WTC11 (cell line): ENCODE measurements around the gene SPART.

Experiments
- CREB1 ChIP-seq: sonication (generic); formaldehyde crosslinking; IDR thresholded peaks from 2 replicates; pipeline ENCODE4 v1.8.0; 2023; ENCODE audit warnings: mild to moderate bottlenecking, missing genetic modification reagents
- CTCF ChIP-seq: fragments of 200-600 bp; IDR thresholded peaks from 2 replicates; pipeline ENCODE4 v1.8.0; 2022; ENCODE audit warnings: antibody characterized with exemption
- SP1 ChIP-seq: sonication (generic); formaldehyde crosslinking; conservative IDR thresholded peaks from 2 replicates; pipeline ENCODE4 v1.8.1; 2022; ENCODE audit warnings: missing genetic modification reagents
- TCF7 ChIP-seq: sonication (generic); formaldehyde crosslinking; IDR thresholded peaks from 2 replicates; pipeline ENCODE4 v1.8.0; 2022; ENCODE audit warnings: mild to moderate bottlenecking, low read depth, missing genetic modification reagents, moderate library complexity
- ZNF121 ChIP-seq: sonication (generic); formaldehyde crosslinking; IDR thresholded peaks from 2 replicates; pipeline ENCODE4 v1.8.0; 2023; ENCODE audit warnings: missing genetic modification reagents
- TF ChIP-seq, protein P1 (sequence below): sonication (generic); formaldehyde crosslinking; IDR thresholded peaks from 2 replicates; pipeline ENCODE4 v1.8.1; 2023; ENCODE audit warnings: mild to moderate bottlenecking, missing genetic modification reagents, moderate library complexity
- TF ChIP-seq, protein P2 (sequence below): sonication (generic); formaldehyde crosslinking; conservative IDR thresholded peaks from 2 replicates; pipeline ENCODE4 v1.8.1; 2022; ENCODE audit warnings: mild to moderate bottlenecking, missing genetic modification reagents
- TF ChIP-seq, protein P3 (sequence below): sonication (generic); formaldehyde crosslinking; IDR thresholded peaks from 2 replicates; pipeline ENCODE4 v1.8.0; 2022; ENCODE audit warnings: mild to moderate bottlenecking, missing genetic modification reagents

GRCh38 chr13:36382030-36382429 lies 35.8 kb upstream of the SPART start:
- TF ChIP-seq CTCF (no peak), CREB1 (CRISPR knock-in tag) (no peak), TCF7 (no peak), SP1 (CRISPR knock-in tag) (no peak), ZNF121 (CRISPR knock-in tag) (no peak)
- TF ChIP-seq, protein P1, sequence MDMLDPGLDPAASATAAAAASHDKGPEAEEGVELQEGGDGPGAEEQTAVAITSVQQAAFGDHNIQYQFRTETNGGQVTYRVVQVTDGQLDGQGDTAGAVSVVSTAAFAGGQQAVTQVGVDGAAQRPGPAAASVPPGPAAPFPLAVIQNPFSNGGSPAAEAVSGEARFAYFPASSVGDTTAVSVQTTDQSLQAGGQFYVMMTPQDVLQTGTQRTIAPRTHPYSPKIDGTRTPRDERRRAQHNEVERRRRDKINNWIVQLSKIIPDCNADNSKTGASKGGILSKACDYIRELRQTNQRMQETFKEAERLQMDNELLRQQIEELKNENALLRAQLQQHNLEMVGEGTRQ (CRISPR knock-in tag) = no peak
- TF ChIP-seq, protein P2, sequence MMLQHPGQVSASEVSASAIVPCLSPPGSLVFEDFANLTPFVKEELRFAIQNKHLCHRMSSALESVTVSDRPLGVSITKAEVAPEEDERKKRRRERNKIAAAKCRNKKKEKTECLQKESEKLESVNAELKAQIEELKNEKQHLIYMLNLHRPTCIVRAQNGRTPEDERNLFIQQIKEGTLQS (CRISPR knock-in tag) = no peak
- TF ChIP-seq, protein P3, sequence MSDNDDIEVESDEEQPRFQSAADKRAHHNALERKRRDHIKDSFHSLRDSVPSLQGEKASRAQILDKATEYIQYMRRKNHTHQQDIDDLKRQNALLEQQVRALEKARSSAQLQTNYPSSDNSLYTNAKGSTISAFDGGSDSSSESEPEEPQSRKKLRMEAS = no peak
